B cell (primary cell): ENCODE measurements around the gene MAML3. TPM values are rescaled to one million over a fixed set of nuclear protein-coding genes. Genes with fewer than 3 reads are reported as not detected.

Experiments
- ATAC-seq: fragments of 200-7000 bp; cut with Tn5 transposase; one replicate; pipeline ENCODE4 v1.10.0; 2021; ENCODE audit warnings: low read depth, mild to moderate bottlenecking, moderate number of reproducible peaks, moderate library complexity
- CTCF ChIA-PET: fragments of 350-600 bp; sonication (Branson Sonifier 250); formaldehyde crosslinking; loops from one replicate; lab custom pipeline; 2021; ENCODE audit warnings: antibody characterized with exemption, inconsistent platforms; lab: Charles Lee
- POLR2A ChIA-PET: fragments of 350-600 bp; sonication (Branson Sonifier 250); formaldehyde crosslinking; loops from one replicate; lab custom pipeline; 2021; ENCODE audit warnings: antibody characterized with exemption; lab: Charles Lee
- DNase-seq: peaks from one replicate; pipeline ENCODE4 v3.0.0; 2013
- H2AFZ ChIP-seq: 2 replicates; pipeline ENCODE4 v1.6.1; 2012; ENCODE audit warnings: mild to moderate bottlenecking, low read depth, low read length; ENCODE audit not compliant: insufficient read depth, poor library complexity, severe bottlenecking
- H3K27ac ChIP-seq, 2 donors: 1 replicate in 1 of 2; 2 replicates in 1 of 2; pipeline ENCODE4 v1.5.1; 2012 to 2013; ENCODE audit warnings: low read length in 2 of 2, mild to moderate bottlenecking in 2 of 2, moderate library complexity in 1 of 2
- H3K27me3 ChIP-seq, 4 experiments: fragments of 200-600 bp in 1 of 4; sonication (generic) in 1 of 4; replicated peaks in 1 of 4; 1 replicate in 2 of 4; 2 replicates in 2 of 4; pipeline versions ENCODE4 v1.6.1 to v1.7.0; 2013 to 2016; ENCODE audit warnings: low read length in 3 of 4, mild to moderate bottlenecking in 2 of 4, mixed read lengths in 1 of 4, moderate library complexity in 1 of 4; ENCODE audit not compliant: insufficient read depth in 4 of 4, control insufficient read depth in 3 of 4; ENCODE audit errors: control extremely low read depth in 1 of 4
- H3K36me3 ChIP-seq, 2 experiments: replicated peaks in 1 of 2; 1 replicate in 1 of 2; 2 replicates in 1 of 2; pipeline versions ENCODE4 v1.6.1 to v1.7.1; 2013; ENCODE audit warnings: low read length in 1 of 2; ENCODE audit not compliant: insufficient read depth in 2 of 2, control insufficient read depth in 1 of 2; ENCODE audit errors: control extremely low read depth in 1 of 2, extremely low read depth in 1 of 2
- H3K4me1 ChIP-seq, 2 donors: fragments of 200-600 bp in 1 of 2; sonication (generic) in 1 of 2; 1 replicate in 1 of 2; 2 replicates in 1 of 2; pipeline versions ENCODE4 v1.5.1 to v1.6.1; 2013 to 2017; ENCODE audit warnings: low read length in 2 of 2; ENCODE audit not compliant: control insufficient read depth in 2 of 2, insufficient read depth in 2 of 2
- H3K4me2 ChIP-seq: replicated peaks from 2 replicates; pipeline ENCODE3; 2012; ENCODE audit warnings: mild to moderate bottlenecking, low read depth, low read length; ENCODE audit not compliant: poor library complexity, severe bottlenecking
- H3K4me3 ChIP-seq, 5 experiments: fragments of 200-600 bp in 1 of 5; sonication (generic) in 1 of 5; 1 replicate in 3 of 5; 2 replicates in 2 of 5; pipeline versions ENCODE4 v1.5.1 to v1.7.0; 2011 to 2016; ENCODE audit warnings: low read length in 4 of 5, mild to moderate bottlenecking in 4 of 5, low read depth in 2 of 5, control low read depth in 1 of 5, moderate library complexity in 1 of 5; ENCODE audit not compliant: insufficient read depth in 1 of 5; ENCODE audit errors: control extremely low read depth in 1 of 5, extremely low read depth in 1 of 5
- H3K79me2 ChIP-seq: fragments of 200-600 bp; sonication (generic); one replicate; pipeline ENCODE4 v1.6.0; 2016; ENCODE audit warnings: low read length; ENCODE audit not compliant: control insufficient read depth, insufficient read depth
- H3K9ac ChIP-seq: fragments of 200-600 bp; sonication (generic); 2 replicates; pipeline ENCODE4 v1.6.1; 2017; ENCODE audit warnings: mild to moderate bottlenecking, low read length, moderate library complexity
- H3K9me3 ChIP-seq, 3 donors: one replicate each; pipeline versions ENCODE4 v1.6.1 to v1.7.1; 2013; ENCODE audit warnings: low read length in 2 of 3; ENCODE audit not compliant: control insufficient read depth in 2 of 3, insufficient read depth in 1 of 3; ENCODE audit errors: control extremely low read depth in 1 of 3
- H4K20me1 ChIP-seq: 2 replicates; pipeline ENCODE4 v1.6.0; 2012; ENCODE audit warnings: mild to moderate bottlenecking, low read length; ENCODE audit not compliant: insufficient read depth, control insufficient read depth, poor library complexity, severe bottlenecking
- H3K27ac Mint-ChIP-seq: one replicate; pipeline ENCODE4 v1.8.0; 2021; ENCODE audit warnings: mixed read lengths
- H3K27me3 Mint-ChIP-seq: one replicate; pipeline ENCODE4 v1.8.0; 2021; ENCODE audit warnings: mixed read lengths
- H3K4me1 Mint-ChIP-seq: one replicate; pipeline ENCODE4 v1.8.0; 2021; ENCODE audit warnings: mixed read lengths
- H3K4me3 Mint-ChIP-seq: one replicate; pipeline ENCODE4 v1.8.0; 2021; ENCODE audit warnings: mixed read lengths
- H3K9me3 Mint-ChIP-seq: one replicate; pipeline ENCODE4 v1.8.0; 2022; ENCODE audit warnings: mixed read lengths; ENCODE audit not compliant: insufficient read depth
- CTCF ChIP-seq: fragments of 200-600 bp; IDR thresholded peaks from one replicate; pipeline ENCODE4 v1.8.0; 2022; ENCODE audit warnings: antibody characterized with exemption, mild to moderate bottlenecking
- EZH2 ChIP-seq: IDR thresholded peaks from 2 replicates; pipeline ENCODE4 v1.6.1; 2012; ENCODE audit warnings: borderline replicate concordance, low read depth, mild to moderate bottlenecking, moderate library complexity, low read length; ENCODE audit not compliant: insufficient read depth, poor library complexity, severe bottlenecking
- WGBS: methylation state at CpG from one replicate; pipeline ENCODE4 v1.1.5; 2013; ENCODE audit warnings: missing lambda C conversion rate; ENCODE audit not compliant: insufficient coverage; 5-methylcytosine and 5-hydroxymethylcytosine counted together
- intact Hi-C: fragments of 100-400 bp; cut with micrococcal nuclease; formaldehyde crosslinking; loops from one replicate; pipeline ENCODE4 v1.10.0; 2022
- polyA plus RNA-seq: library from polyadenylated mRNA; depleted of rRNA; stranded (reverse); fragments of >200 nt; gene quantifications from 2 replicates; pipeline ENCODE4 v1.2.3, GENCODE V29; 2012
- total RNA-seq, 2 donors: library from RNA; stranded (reverse); fragments of 120-200 nt in 1 of 2; gene quantifications; 1 replicate in 1 of 2; 2 replicates in 1 of 2; pipeline versions ENCODE4 v1.2.3 to v1.2.4, GENCODE V29; 2013 to 2022

The MAML3 gene
- total and polyA plus RNA-seq, 2 donors (not counting 1 experiment from before 2014, with no cell fraction given), result 0.94 to 5.3 TPM

GRCh38 chr4:139892973-139893736, 260.8 kb downstream of the MAML3 start:
- Mint-ChIP-seq H3K27me3 (no peaks in the 10 kb centered on the region), H3K4me3 (no peak overlapping the region), H3K27ac (no peak overlapping the region), H3K4me1 (peaks cover 7% of the 10 kb centered on the region), H3K9me3 (no peaks in the 10 kb centered on the region)
- Histone ChIP-seq H3K9me3 (no peaks in the 10 kb centered on the region), H3K79me2 (no peaks in the 10 kb centered on the region), H4K20me1 (no peaks in the 10 kb centered on the region), H3K4me2 (no peak overlapping the region), H3K9ac (no peak overlapping the region), H3K4me1 (no peaks in the 10 kb centered on the region), H3K27ac (no peak overlapping the region), H2AFZ (no peak overlapping the region), H3K4me3 (no peak overlapping the region), H3K36me3 (no peaks in the 10 kb centered on the region), H3K27me3 (no peaks in the 10 kb centered on the region)
- DNase-seq (no peak), ATAC-seq (no peak)
- WGBS, result 94% methylated on average over 2 of the region's 5 CpGs
- TF ChIP-seq CTCF (no peak), EZH2 (no peak)
- intact Hi-C loops, result no loop called here
- ChIA-PET CTCF (interaction anchor here (0.7 kb wide), 1 partner anchor 28 kb away, joined by 3 read pairs; no protein-coding TSS in a partner anchor), POLR2A (no interaction called here)

GRCh38 chr4:139890816-139891215, 263.2 kb downstream of the MAML3 start:
- intact Hi-C loops, result no loop called here
- no peaks in the 10 kb centered on the region for H3K27me3 Mint-ChIP-seq
- no peak overlapping the region for H3K4me3 Mint-ChIP-seq
- peaks cover 18% of the 10 kb centered on the region for H3K4me1 Mint-ChIP-seq
- no peaks in the 10 kb centered on the region for H3K36me3 ChIP-seq
- H3K9me3 ChIP-seq, result no peaks in the 10 kb centered on the region
- CTCF ChIA-PET, result interaction anchor here (0.5 kb wide), 1 partner anchor 74 kb away, joined by 3 read pairs; no protein-coding TSS in a partner anchor
- ATAC-seq (no peak), DNase-seq (no peak)
- no peaks in the 10 kb centered on the region for H3K27me3 ChIP-seq
- no peak for TF ChIP-seq CTCF
- TF ChIP-seq EZH2, result no peak
- no peaks in the 10 kb centered on the region for H3K4me1 ChIP-seq
- WGBS, result no CpG with 5 or more reads among the region's 8 CpGs
- POLR2A ChIA-PET, result no interaction called here
- no peak overlapping the region for H3K9ac ChIP-seq
- H3K4me2 ChIP-seq, result no peak overlapping the region
- no peak overlapping the region for H3K4me3 ChIP-seq
- H3K9me3 Mint-ChIP-seq, result no peaks in the 10 kb centered on the region
- H3K27ac Mint-ChIP-seq, result no peak overlapping the region
- no peak overlapping the region for H3K27ac ChIP-seq
- H4K20me1 ChIP-seq, result no peaks in the 10 kb centered on the region
- H2AFZ ChIP-seq, result no peak overlapping the region
- no peaks in the 10 kb centered on the region for H3K79me2 ChIP-seq
